COLO668 (cell line): ENCODE results near the gene CYSRT1.
A peak's percentile ranks its signal among the peaks of the same experiment; 100 is the strongest.
"Not testable (repeated sequence)": the region's sequence is repeated elsewhere in the genome, so short reads cannot be mapped to it uniquely, and the experiment has no call there.

Experiments
- DNase-seq: peaks from one replicate; lab custom pipeline; 2025; ENCODE audit not compliant: unreplicated experiment; lab: John Stamatoyannopoulos, UW

CYSRT1 gene

DNA sequence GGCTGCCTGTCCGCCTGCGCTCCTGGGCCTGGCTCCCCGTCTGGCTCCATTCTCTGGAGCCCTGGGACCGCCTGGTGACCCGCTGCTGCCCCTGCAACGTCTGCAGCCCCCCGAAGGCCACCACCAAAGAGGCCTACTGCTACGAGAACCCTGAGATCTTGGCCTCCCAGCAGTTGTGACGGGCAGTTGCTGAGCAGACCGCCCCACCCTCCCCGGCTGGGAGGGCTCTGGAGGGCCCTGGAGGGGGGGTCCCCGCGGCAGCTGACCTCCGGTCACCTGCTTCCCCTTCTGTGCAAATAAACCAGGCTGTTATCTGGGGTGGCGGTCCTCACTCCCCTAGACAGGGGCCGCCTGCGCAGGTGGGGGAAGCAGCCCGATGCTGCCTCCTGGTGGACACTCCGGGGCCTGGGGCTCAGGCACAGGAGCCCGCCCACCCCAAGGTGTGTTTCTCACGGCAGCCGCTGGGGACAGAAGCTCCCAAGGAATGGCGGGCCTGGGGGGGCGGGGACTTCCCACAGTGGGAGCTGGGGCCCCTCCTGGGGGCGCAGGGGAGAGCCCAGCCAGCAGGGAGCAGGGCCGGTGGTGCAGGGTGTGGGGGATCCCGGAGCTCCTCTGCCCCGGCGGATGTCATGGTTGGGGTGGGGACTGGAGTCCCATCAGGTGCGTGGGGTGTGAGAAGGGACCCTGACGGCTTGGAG is 11.4 kb downstream of the CYSRT1 start:
- peak; percentile 95 for DNase-seq

DNA sequence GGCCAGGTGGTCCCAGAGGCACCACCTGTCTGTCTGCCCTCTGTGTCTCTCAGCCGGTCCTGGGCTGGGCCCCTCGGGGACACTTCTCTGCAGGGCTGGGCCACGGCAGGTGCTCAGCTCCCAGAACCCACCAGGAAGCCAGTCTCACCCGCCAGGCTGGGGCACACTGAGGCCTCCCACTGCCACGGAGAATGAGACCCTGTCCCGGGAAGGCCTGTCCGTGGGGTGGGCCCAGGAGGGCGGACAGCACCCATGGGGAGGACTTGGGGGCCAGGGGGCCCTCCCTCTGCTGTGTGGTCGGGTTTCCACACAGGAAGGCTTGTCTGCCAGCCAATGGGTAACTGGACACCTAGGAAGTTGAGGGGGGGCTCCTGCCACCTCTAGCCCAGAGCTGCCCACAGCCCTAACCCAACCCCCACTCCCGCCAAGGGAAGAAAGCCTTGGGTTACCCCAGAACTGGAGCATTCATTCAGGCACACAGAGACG is 12.0 kb downstream of the CYSRT1 start:
- peak; percentile 81 for DNase-seq

DNA sequence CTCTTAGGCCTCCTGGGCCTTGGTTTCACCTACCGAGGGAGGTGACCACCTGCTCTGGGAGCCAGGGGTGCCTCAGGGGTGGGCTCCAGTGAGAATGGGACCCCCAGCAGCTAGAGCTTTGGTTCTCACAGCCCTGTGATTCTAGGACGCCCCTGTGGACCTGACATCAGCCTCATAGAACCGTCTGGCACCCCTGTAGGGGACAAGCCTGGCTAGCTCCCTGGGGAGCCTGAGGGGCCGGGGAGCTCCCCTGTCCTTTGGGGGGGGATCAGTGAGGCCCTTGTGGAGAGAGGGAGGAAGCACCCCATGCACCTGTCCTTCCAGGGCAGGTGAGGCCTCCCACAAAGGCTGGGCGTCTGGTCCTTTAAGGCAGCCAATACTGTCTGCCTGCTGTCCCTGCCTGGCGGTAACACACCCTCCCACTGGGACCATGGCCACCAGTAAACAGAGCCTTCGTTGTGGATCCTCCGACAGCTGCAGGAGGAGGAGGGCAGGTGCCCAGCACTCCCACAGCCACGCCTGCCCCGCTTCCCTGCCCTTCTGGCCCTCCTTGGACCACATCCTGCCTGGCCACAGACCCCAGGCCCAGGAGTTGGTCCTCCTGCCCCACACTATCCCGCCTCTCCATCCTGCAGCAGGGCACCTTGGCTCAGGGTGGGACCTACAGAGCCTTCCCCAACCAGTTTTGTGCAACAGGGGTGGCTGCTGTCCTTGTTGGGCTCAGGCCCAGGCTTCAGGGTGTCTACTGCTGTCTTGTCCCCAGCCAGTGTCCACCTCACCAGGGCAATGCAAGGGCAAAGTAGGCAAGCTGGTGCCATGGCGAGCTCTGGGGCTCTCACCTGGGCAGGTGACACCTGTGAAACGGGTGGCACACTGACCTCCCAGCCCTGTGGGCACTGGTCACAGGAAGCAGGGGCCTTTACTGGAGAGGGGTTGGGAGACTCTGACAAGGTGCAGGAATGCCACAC is 13.1 kb downstream of the CYSRT1 start:
- peak; percentile 94 for DNase-seq

DNA sequence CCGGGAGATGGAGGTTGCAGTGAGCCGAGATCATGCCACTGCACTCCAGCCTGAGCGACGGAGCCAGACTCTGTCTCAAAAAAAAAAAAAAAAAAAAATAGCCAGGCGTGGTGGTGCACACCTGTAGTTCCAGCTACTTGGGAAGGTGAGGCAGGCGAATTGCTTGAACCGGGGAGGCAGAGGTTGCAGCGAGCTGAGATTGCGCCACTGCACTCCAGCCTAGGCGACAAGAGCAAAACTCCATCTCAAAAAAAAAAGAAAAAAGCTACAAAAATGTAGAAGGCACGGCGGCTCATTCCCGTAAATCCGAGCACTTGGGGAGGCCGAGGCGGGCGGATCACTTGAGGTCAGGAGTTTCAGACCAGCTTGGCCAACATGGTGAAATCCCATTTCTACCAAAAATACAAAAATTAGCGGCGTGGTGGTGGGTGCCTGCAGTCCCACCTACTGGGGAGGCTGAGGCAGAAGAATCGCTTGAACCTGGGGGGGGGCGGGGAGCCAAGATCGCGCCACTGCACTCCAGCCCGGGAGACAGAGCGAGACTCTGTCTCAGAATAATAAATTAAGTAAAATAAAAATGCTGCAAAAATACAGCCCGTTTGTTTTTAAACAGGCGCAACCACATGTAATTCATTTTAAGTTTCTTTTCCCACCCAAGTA is 14.7 kb downstream of the CYSRT1 start:
- DNase-seq, result not testable (repeated sequence)

DNA sequence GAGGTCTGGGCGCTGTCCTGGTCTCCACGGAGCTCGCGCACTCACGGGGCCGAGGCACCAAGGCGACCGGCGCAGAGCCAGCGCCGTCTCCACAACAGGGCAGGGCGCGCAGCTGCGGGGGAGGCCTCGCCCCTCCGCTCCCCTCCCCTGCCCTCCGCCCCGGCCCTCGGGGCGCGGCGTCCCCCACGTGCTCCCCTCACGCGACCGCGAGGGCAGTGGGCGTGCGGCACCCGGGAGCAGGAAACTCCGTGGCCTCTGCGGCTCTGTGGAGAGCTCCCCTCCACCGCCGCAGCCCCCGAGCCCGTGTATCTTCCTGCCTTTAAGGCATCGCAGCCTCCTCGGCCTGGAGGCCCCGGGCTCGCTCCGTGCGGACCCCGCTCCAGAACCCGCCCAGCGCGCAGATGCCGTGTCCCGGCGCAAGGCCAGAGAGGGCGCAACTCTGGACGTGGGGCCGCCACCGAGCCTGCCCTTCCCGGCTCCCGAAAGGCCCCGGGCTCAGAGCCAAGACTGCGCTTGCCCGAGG is 15.4 kb downstream of the CYSRT1 start:
- DNase-seq, result peak; percentile 91

DNA sequence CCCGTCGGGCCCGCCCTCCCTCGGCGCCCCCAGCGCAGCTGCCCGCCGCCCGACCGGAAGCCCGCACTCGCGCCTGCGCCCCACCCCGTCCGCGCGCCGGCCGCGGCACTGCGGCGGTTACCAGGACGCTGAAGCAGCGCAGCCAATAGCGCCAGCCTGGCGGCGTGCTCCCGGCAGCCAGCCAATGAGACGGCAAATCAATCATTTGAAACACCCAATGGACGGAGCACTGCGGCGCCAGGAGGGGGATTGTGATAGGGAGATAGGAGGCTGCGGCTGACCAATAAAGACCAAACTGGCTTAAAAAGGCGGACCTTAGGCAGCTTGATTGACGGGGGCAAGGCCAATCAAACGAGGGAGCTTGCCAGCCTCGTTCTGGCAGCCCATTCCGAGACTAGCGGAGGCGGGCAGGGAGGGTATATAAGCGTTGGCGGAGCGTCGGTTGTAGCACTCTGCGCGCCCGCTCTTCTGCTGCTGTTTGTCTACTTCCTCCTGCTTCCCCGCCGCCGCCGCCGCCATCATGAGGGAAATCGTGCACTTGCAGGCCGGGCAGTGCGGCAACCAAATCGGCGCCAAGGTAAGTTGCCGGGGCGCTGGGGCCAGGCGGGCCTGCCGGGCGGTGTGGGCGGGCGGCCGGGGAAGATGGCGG is 16.0 kb downstream of the CYSRT1 start, which contains the start of gene TUBB4B:
Gene TUBB4B (plus strand): TSS at position 447 of the 649 bp plus-strand sequence. CDS start 74 bp downstream, at position 521.
- peak; percentile 99 for DNase-seq

DNA sequence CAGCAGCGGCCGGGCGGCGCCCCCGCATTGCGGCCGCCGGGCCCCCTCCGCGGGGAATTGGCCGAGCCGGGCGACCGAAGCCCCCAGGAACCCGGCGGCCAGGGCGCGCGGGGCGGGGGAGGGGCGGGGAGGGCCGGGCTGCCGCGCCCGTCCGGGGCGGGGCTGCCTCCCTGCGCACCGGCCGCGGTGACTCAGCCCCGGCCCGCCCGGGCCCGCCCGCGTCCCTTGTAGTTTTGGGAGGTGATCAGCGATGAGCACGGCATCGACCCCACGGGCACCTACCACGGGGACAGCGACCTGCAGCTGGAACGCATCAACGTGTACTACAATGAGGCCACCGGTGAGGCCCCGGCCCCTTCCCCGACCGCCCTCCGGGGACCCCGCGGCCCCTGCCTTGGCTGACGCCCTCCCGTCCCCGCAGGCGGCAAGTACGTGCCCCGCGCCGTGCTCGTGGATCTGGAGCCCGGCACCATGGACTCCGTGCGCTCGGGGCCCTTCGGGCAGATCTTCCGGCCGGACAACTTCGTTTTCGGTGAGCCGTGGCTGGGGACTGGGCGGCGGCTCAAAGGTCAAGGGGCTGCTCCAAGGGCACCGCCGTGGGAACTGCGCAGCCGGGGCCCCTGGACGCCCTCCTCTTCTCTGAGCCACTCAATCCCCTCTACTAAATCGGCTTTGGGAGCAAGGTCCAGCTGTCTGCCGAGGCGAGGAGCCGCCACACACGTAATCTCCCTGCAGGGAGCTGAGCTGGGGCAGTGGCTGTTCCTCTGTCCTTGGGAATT is 16.7 kb downstream of the CYSRT1 start:
- peak; percentile 68 for DNase-seq

DNA sequence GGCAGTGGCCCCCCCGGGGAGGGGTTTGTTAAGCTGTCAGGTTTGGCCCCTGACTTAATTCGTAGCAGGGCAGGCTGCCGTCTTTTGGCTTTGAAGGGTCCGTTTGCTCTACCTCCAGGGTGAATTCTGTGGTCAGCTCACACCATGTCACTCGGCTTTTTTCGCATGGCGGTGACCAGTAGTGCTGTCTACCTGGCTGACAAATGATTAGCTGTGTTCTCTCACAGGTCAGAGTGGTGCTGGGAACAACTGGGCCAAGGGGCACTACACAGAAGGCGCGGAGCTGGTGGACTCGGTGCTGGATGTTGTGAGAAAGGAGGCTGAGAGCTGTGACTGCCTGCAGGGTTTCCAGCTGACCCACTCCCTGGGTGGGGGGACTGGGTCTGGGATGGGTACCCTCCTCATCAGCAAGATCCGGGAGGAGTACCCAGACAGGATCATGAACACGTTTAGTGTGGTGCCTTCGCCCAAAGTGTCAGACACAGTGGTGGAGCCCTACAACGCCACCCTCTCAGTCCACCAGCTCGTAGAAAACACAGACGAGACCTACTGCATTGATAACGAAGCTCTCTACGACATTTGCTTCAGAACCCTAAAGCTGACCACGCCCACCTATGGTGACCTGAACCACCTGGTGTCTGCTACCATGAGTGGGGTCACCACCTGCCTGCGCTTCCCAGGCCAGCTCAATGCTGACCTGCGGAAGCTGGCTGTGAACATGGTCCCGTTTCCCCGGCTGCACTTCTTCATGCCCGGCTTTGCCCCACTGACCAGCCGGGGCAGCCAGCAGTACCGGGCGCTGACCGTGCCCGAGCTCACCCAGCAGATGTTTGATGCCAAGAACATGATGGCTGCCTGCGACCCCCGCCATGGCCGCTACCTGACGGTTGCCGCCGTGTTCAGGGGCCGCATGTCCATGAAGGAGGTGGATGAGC is 17.6 kb downstream of the CYSRT1 start:
- DNase-seq, result no peak

DNA sequence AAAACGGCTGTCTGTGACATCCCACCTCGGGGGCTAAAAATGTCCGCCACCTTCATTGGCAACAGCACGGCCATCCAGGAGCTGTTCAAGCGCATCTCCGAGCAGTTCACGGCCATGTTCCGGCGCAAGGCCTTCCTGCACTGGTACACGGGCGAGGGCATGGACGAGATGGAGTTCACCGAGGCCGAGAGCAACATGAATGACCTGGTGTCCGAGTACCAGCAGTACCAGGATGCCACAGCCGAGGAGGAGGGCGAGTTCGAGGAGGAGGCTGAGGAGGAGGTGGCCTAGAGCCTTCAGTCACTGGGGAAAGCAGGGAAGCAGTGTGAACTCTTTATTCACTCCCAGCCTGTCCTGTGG is 18.3 kb downstream of the CYSRT1 start:
- not testable (repeated sequence) for DNase-seq

DNA sequence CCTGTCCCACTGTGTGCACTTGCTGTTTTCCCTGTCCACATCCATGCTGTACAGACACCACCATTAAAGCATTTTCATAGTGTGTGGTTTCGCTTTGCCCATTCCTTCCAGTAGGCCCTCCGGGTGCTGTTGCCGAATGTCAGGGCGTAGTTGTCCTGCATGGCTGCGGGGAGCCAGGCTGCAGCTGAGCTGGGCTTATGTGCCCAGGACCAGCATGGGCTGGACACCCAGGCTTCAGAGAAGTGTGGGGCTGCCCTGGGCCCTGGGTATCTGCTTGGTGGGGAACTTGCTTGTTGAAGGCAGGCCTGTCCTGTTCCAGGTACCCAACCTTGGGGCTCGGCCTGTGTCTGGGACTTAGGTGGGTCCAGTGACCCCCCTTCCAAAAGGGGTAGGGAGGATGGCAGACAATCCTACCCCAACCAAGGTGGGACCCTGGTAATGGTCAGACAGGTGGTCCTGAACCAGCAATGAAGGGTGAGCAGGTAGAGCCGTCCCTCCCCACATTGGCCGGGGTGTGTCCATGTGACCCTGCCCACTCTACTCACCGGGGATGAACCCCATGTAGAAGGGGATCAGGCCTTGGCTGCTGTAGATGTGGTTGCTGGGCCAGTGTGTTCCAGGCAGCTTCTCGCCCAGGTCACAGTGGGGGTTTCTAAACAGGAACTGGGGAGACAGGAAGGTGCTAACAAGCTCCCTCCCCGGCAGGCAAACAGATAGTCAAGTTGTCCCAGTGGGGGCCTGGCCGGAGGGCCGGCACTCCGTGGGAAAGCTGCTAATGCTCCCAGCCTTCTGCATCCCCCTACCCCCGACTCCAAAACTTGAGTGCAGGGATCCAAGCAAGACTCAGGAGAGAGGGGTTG is 18.9 kb downstream of the CYSRT1 start:
- DNase-seq, result peak; percentile 63

DNA sequence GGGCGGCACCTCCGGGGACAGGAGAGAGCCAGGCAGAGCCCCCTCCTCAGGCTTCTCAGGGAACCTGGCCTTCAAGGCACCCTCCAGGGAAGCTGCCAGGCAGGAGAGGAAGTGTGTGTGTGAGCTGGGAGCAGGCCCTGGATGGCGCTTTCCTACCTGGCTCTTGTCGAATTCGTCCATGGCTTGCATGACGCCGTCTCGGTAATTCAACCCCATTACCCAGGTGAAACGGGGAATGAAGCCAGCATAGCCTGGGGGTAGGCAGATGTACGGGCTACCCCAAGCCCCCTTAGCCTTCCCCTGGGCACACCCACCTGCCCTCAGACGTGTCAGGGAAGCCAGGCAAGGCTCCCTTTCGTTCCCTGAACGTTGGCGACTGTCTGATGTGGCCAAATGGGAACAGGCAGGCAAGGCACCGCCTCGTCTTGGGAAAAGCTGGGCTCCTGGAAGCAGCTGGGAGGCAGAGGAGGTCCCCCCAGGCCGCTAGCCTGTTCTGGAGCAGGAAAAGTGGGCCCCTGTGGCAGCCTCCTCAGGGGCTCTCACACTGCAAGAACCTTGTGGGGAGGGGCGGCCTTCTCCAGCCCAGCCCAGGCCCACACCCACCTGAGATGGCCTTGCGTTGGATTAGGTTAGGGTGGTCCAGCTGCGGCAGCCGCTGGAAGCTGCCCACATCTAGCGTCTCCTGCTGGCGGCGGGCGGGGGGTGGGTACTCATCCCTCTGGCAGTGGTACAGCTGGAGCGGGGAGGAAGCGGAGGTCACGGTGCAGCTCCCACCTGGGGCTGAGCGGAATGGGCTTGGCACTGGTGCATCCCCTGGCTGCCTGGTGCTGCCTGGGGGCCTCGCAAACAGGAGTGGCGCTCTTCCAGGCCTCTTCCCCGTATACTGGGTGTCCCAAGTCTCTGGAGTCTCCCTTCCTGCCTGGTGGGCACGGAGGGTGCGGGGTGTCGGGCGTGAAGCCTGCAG is 19.8 kb downstream of the CYSRT1 start:
- peak; percentile 73 for DNase-seq

DNA sequence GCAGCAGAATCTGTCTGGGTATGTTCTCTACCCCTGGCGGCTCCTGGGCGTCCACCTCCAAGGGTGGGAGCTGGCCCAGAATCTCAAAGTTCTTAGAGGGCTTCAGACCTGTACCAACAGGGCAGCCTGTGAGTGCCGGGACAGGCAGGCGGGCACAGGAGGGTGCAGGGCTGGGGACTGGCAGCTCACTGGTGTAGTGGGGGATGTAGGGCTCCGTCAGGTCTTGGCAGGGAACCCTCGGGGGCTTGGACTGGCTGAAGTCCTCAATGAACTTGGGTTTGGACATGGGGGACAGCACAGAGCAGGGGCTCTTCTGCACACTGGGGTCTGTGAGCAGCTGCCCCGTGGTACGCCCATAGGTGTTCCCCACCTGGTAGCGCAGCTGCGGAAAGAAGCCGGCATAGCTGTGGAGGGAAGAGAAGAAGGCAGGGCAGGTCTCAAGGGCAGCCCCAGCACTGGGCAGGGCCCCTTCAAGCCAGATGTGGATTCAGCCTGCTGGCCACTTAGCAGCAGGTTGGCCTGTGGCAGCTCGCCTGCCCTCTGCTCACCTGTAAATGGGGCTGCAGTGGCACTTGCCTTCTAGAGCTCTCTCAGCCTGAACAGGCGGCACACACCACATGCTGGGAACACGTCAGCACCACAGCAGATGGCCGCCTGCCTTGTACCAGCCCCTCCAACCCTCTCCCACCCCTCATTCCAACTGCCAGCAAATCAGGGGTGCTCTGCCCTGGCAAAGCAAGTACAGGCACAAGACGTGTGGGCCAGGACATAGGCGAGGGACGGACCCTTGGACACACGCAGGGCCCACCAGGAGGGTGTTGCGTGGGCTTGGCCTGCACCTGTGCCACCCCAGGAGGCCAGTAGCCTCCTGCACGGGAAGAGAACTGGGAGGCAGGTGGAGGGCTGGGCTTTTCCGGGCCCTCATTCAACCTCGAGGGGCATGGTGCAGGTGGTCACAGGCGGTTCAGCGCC is 20.8 kb downstream of the CYSRT1 start:
- peak; percentile 38 for DNase-seq

DNA sequence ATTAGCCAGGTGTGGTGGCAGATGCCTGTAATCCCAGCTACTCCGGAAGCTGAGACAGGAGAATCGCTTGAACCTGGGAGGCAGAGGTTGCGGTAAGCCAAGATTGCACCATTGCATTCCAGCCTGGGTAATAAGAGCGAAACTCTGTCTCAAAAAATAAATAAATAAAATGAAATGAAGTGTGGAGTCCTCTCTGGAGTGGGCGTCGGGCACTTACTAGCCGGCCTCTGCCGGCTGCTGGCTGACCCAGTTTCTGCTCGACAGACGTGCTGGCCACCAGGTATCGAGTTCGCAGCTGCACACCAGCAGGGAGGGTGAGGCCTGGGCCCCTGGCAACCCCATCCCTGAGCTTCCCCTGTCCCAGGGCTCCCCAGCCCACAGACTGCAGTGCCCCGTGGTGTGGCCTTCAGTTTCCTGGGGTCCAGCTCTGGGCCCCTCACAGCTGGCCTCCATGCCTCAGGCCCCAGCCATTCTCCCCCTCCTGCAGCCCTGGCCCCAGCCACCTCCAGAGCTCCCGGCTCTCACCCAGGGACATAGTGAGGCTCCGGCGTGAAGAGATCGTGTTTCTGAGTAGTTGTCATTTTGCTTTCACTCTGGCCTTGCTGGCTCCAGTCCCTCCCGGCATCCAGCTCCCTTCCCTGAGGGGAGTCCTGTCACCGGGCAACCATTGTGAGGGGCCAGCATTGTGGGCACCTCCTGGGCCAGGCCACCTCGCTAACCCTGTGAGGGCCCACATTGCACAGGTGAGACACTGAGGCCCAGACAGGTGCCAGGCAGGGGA is 22.4 kb downstream of the CYSRT1 start:
- DNase-seq, result peak; percentile 68

DNA sequence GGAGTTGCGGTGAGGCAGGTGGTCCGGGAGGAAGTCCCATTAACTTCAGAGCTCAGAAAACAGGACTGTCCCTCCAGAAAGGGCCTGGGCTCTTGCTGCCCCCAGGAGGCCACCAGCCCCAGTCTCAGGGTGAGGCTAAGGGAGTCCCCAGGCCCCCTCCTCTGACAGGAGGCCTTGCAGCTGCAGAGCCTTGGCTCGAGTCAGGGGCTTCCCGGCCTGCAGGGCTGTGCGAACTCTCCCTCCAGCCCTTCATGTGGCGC is 22.9 kb downstream of the CYSRT1 start:
- no peak for DNase-seq
